Measurements from ENCODE around the gene SAMM50.

The SAMM50 gene

DNA sequence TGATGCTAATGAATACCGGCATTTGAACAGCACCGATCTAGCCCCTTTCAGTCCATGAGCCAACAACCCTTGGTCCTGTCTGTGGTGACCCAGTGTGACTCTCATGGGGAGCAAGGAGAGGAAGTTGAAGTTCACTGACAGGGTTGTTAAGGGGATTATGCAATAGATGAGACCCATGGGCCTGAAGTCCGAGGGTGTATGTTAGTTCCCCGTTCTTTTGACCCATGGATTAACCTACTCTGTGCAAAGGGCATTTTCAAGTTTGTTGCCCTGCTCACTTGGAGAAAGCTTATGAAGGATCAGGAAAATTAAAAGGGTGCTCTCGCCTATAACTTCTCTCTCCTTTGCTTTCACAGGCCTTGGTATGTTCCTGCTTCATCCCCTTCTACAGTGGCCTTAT lies 26.8 kb upstream of the SAMM50 start:
- no peak for ATAC-seq
- Mint-ChIP-seq H3K27me3 (peaks cover 41% of the 10 kb centered on the region), H3K9me3 (no peaks in the 10 kb centered on the region), H3K4me3 (no peak overlapping the region), H3K36me3 (no peaks in the 10 kb centered on the region), H3K4me1 (peaks cover 6% of the 10 kb centered on the region), H3K27ac (no peak overlapping the region)

DNA sequence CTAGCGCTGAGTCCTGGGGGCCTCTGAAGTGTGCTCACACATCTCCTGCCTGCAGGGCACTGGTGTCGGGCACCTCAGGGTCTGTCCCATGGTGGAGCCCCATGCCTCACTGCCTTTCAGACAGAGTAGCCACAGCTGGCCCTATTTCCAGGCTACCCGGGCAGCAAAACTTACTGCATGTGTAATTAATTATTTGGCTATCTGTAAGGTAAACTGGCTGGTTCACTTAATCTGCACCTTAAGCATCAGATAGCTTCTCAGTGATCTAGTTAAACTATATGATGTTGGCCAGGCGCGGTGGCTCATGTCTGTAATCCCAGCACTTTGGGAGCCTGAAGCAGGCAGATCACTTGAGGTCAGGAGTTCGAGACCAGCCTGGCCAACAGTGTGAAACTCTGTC lies 26.3 kb upstream of the SAMM50 start:
- H3K9me3 Mint-ChIP-seq, result no peaks in the 10 kb centered on the region
- no peak for ATAC-seq
- no peaks in the 10 kb centered on the region for H3K36me3 Mint-ChIP-seq
- H3K4me3 Mint-ChIP-seq, result no peak overlapping the region
- H3K27ac Mint-ChIP-seq, result no peak overlapping the region
- H3K27me3 Mint-ChIP-seq, result peaks cover 41% of the 10 kb centered on the region
- peaks cover 2% of the 10 kb centered on the region for H3K4me1 Mint-ChIP-seq

DNA sequence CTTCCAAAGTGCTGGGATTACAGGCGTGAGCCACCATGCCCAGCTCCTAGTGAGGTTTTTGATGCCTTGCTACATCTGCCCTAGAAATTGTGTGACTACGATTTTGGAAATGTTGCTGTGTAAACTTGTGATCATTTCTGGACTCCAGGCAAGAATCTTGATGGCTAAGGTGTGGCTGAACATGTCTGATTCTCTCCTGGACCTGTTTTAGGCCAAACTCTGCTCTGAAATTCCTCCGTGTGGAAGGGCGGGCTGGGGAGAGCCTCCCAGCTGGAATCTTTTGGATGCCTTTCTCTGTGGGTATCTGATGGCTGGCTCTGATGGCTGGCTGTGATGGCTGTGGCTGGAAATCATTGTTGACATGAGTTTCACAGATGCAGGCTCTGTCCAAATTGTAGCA lies 23.5 kb upstream of the SAMM50 start:
- peaks cover 44% of the 10 kb centered on the region for H3K27me3 Mint-ChIP-seq
- H3K4me3 Mint-ChIP-seq, result no peak overlapping the region
- H3K36me3 Mint-ChIP-seq, result no peaks in the 10 kb centered on the region
- no peaks in the 10 kb centered on the region for H3K9me3 Mint-ChIP-seq
- no peak overlapping the region for H3K27ac Mint-ChIP-seq
- no peak for ATAC-seq
- H3K4me1 Mint-ChIP-seq, result no peaks in the 10 kb centered on the region

DNA sequence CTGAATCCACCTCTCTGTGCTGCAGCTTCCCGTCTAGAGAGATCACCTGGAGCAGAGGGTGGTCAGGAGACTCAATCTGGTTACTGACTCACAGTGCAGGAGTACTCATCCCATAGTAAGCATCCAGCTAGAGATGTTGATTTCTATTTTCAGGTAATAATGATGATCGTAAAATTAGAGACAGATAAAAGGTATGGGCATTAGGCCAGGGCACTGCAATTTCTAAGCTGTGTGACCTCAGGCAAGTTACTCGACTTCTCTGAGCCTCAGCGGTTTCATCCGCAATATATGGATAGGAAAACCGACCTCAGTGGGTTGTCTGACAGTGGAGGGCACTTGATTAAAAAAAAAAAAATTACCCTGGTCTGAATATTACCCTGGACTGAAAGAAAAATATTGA lies 13.8 kb upstream of the SAMM50 start:
- H3K36me3 Mint-ChIP-seq, result no peaks in the 10 kb centered on the region
- H3K27me3 Mint-ChIP-seq, result peaks cover 65% of the 10 kb centered on the region
- H3K4me1 Mint-ChIP-seq, result peaks cover 8% of the 10 kb centered on the region
- peaks cover 5% of the 10 kb centered on the region for H3K9me3 Mint-ChIP-seq
- no peak overlapping the region for H3K4me3 Mint-ChIP-seq
- H3K27ac Mint-ChIP-seq, result no peak overlapping the region
- ATAC-seq, result no peak

DNA sequence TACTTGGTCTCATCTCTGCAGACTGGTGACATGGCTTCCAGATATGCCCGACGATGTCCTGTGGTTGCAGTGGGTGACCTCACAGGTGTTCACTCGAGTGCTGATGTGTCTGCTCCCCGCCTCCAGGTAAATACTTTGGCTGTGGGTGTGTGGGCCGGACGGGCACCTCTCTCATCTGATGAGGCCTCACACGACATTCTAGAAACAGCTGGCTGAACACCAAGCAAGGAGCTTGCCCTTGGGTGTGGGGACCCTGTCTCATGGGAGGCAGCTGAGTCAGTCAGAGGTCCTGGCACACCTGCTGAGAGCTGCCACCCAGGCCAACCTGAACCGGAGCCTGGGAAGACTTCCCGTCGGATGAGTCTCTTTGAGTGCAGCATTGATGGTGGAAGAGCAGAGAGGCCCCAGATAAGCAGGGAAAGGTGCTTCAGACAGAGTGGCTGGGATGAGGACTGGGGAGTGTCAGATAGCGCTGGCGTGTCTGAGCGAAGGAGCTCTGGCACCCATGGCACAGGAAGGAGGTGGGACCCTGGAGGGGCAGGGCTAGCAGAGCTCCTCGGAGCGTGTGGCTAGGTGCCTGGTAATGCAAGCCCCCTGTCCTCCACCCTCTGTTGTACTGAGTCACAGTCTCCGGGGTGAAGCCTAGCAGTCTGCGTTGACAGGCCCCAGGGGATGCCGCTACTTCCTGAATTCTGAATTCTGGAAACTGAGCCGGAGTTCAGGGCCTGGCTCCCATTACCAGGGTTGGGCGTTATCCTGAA lies 10.4 kb upstream of the SAMM50 start:
- Mint-ChIP-seq H3K27me3 (peaks cover 46% of the 10 kb centered on the region), H3K4me1 (peaks cover 8% of the 10 kb centered on the region), H3K36me3 (no peaks in the 10 kb centered on the region), H3K9me3 (peaks cover 5% of the 10 kb centered on the region), H3K27ac (no peak overlapping the region), H3K4me3 (no peak overlapping the region)
- ATAC-seq, result no peak

DNA sequence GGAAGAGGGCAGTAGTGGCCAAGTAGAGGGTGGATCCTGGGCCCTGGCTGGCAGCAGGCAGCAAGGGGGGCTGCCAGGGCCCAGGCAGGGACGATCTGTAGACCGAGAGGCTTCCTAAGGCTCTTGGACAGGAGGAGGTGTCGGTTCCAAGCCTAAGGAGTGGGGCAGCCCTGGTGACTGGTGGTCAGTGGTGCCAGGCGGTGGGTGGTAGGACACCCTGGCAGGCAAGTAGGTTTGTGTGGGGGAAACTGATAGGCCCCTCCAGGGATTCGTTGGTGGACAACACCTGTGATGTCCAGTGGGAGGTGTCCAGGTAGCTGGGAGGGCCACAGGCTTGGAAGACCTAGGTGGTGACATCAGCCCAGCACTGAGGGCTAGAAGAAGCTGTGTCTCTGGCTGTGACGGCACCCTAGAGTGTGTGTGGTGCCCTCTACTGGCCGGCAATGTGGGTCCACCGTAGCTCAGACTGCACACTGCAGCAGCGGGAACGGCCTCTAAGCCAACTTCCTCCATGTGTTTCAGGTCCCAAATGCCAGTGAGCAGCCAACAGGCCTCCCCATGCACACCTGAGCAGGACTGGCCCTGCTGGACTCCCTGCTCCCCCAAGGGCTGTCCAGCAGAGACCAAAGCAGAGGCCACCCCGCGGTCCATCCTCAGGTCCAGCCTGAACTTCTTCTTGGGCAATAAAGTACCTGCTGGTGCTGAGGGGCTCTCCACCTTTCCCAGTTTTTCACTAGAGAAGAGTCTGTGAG lies 9.4 kb upstream of the SAMM50 start:
- Mint-ChIP-seq H3K27ac (no peak overlapping the region), H3K36me3 (no peaks in the 10 kb centered on the region), H3K27me3 (peaks cover 46% of the 10 kb centered on the region), H3K4me1 (peaks cover 8% of the 10 kb centered on the region), H3K4me3 (no peak overlapping the region), H3K9me3 (peaks cover 5% of the 10 kb centered on the region)
- peak; percentile 89 for ATAC-seq

DNA sequence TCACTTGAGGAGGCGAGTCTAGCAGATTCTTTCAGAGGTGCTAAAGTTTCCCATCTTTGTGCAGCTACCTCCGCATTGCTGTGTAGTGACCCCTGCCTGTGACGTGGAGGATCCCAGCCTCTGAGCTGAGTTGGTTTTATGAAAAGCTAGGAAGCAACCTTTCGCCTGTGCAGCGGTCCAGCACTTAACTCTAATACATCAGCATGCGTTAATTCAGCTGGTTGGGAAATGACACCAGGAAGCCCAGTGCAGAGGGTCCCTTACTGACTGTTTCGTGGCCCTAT lies 8.9 kb upstream of the SAMM50 start:
- Mint-ChIP-seq H3K27me3 (peaks cover 46% of the 10 kb centered on the region), H3K4me1 (peaks cover 8% of the 10 kb centered on the region), H3K27ac (no peak overlapping the region), H3K4me3 (no peak overlapping the region), H3K9me3 (peaks cover 5% of the 10 kb centered on the region), H3K36me3 (no peaks in the 10 kb centered on the region)
- ATAC-seq, result no peak

DNA sequence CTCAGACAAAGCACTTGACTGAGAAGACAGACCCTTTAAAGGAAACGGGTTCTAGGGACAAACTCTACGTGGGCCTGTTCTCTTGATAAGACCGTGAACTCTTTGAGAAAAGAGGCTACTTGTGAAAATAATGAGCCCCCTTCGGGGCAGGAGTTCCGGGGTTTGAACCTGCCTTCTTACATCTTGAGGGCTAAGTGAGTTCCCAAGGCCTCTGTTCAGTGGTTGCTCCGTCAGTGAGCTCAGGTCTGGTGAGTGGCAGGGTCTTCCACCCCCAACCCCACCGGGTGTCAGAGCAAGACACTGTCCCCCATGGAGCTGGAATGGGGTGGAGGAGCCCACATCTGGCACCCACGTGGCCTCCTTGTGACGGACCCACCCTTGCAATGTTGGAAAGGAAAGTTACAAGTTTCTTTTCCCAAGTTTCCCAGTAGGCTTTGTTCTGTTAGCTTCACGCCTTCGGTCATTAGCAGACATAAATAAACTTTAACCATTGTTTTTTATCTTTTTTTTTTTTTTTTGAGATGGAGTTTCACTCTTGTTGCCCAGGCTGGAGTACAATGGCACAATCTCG lies 6.3 kb upstream of the SAMM50 start:
- H3K27ac Mint-ChIP-seq, result no peak overlapping the region
- no peak overlapping the region for H3K4me3 Mint-ChIP-seq
- H3K27me3 Mint-ChIP-seq, result peaks cover 37% of the 10 kb centered on the region
- no peak for ATAC-seq
- no peaks in the 10 kb centered on the region for H3K9me3 Mint-ChIP-seq
- H3K4me1 Mint-ChIP-seq, result peaks cover 10% of the 10 kb centered on the region
- H3K36me3 Mint-ChIP-seq, result no peaks in the 10 kb centered on the region

DNA sequence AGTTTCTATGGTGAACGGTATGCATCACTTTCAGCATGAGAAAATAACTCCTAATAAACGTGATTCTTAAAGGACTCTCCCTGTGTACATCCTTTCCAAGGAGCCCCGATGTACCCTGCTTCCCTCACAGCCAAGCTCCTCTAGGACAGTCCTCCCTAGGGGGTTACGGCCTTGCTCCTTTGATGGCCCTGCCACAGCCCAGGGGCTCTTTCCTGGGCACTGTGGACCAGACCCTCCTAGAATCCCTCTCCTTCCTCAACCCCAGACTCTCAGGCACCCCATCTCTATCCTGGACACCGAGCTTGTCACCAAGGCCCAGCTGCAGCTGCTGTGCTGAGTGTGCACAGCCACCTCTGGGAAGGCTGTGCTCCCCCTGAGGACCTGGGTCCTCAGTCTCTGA lies 3.9 kb upstream of the SAMM50 start:
- no peaks in the 10 kb centered on the region for H3K9me3 Mint-ChIP-seq
- no peak for ATAC-seq
- H3K27me3 Mint-ChIP-seq, result peaks cover 13% of the 10 kb centered on the region
- H3K36me3 Mint-ChIP-seq, result no peaks in the 10 kb centered on the region
- no peak overlapping the region for H3K27ac Mint-ChIP-seq
- H3K4me3 Mint-ChIP-seq, result no peak overlapping the region
- peaks cover 17% of the 10 kb centered on the region for H3K4me1 Mint-ChIP-seq

DNA sequence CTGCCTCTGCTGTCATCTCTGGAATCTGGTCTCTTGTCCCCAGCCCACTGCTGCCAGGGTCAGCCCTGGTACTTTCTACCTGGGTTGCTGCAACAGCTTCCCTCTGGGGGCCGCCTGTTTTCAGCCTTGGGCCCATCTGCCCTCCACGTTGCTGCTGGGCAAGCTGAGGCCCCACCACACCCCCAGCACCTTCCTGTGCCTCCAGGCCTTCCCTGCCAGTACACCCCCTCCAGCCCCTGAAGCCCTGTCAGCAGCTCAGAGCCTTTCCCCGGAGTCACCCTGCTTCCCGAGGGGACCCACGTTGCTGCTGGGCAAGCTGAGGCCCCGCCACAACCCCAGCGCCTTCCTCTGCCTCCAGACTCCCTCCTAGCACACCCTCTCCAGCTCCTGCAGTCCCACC lies 3.3 kb upstream of the SAMM50 start:
- Mint-ChIP-seq H3K27me3 (peaks cover 10% of the 10 kb centered on the region), H3K9me3 (no peaks in the 10 kb centered on the region), H3K4me3 (no peak overlapping the region), H3K4me1 (peaks cover 23% of the 10 kb centered on the region), H3K36me3 (no peaks in the 10 kb centered on the region), H3K27ac (no peak overlapping the region)
- no peak for ATAC-seq

DNA sequence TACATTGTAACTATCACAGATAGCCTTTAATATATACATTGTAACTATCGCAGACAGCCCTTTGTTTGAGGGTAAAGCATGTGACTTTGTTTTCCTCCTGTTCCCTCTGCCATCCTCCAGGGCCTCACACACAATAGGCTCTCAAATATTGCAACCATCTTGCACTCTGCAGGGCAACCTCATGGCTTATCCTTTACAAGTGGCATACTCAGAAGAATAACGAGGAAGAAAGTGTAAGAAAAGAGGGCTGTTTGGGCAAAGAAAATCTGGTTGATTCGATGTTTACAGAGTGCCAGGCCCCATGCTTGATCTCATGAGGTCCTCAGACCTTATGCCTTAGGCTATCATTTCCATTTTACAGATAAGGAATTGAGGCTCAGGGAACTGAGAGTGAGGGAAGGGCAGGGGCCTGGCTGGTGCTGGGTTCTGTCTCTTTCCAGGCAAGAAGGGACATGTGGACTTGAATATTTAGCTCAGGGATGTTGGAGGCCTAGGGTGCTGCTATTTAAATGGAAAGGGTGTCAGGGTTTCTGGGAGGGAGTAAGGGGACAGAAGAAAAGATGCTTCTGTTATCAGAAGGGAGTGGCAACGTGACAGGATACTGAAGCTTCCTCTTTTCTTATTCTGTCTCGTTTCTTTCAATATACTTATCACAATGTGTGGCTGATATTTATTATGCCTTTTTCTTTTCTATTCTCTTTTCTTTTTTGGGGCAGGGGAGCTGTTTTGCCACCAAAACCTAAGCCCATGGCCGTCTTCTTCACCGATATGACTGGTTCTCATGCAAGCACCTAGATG lies 1.1 kb upstream of the SAMM50 start:
- no peak for ATAC-seq

DNA sequence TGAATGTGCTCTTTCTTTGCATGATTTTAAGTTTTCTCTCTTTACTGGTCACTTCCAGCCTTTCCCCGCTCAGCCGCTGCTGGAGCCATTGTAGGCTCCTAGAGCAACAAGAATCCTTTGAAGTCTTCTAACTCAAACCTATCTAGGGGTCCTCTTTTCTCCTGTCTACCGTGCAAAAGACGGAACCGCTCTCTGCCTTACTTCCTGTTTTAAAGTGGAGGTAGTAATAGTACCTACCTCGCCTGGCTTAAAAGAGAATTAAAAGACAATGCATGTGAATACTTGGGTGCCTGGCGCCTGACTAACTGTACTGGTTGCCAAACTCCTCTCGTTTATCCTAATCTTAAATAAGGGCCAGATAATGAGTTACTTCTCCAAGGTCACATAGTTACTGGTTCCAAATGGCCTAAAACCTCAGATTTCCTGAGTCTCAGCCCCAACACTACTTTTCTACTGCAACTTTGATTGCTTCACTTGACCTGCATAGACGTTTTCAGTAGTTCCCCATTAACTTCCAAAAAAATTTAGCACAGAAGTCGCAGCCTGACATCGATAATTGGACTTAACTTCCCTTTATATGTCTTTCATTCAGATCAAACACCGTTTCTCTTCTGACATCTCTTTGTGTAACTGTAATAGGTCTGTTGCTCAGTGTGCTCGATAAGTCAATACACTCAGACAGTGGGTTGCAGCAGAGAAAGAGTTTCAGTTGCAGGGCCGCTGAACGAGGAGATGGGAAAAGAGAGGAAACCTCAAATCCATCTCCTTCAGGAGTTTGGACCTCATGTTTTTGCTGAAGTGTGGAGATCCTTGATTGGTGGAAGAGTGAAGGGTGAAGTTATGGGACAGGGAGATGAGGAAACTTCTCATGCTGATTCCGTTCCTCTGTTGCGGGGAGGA lies 891 bp downstream of the SAMM50 start:
- Mint-ChIP-seq H3K4me3 (peak overlapping the region; percentile 94), H3K9me3 (no peaks in the 10 kb centered on the region), H3K4me1 (peaks cover 38% of the 10 kb centered on the region), H3K27me3 (peaks cover 10% of the 10 kb centered on the region), H3K36me3 (peaks cover 6% of the 10 kb centered on the region), H3K27ac (peak overlapping the region; percentile 93)
- ATAC-seq, result peak; percentile 67

More for the DNA sequence above, 1.1 kb upstream of the SAMM50 start:
- H3K36me3 Mint-ChIP-seq, result peaks cover 6% of the 10 kb centered on the region
- peaks cover 30% of the 10 kb centered on the region for H3K4me1 Mint-ChIP-seq
- H3K27ac Mint-ChIP-seq, result peak overlapping the region; percentile 93
- H3K27me3 Mint-ChIP-seq, result peaks cover 10% of the 10 kb centered on the region
- peak overlapping the region; percentile 94 for H3K4me3 Mint-ChIP-seq
- H3K9me3 Mint-ChIP-seq, result no peaks in the 10 kb centered on the region

DNA sequence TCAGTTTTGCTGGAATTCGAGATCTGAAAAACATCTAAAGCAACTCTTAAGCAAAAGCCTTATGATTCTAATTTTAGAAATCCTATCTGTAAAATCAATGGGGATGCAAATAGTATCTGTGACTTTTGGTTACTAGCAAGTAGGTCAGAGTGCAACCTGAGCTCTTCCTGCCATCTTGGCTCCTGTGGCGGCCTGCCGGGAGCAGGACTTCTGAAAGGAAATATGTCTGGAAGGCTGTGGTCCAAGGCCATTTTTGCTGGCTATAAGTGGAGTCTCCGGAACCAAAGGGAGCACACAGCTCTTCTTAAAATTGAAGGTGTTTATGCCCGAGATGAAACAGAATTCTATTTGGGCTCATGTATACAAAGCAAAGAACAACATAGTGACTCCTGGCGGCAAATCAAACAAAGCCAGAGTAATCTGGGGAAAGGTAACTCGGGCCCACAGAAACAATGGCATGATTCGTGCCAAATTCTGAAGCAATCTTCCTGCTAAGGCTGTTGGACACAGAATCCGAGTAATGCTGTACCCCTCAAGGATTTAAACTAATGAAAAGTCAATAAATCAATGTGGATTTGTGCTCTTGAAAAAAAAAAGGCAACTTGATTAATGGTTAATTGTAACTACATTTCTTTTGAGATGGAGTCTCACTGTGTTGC lies 1.7 kb downstream of the SAMM50 start:
- H3K36me3 Mint-ChIP-seq, result peaks cover 6% of the 10 kb centered on the region
- H3K27ac Mint-ChIP-seq, result peak overlapping the region; percentile 93
- H3K27me3 Mint-ChIP-seq, result peaks cover 6% of the 10 kb centered on the region
- peaks cover 38% of the 10 kb centered on the region for H3K4me1 Mint-ChIP-seq
- no peaks in the 10 kb centered on the region for H3K9me3 Mint-ChIP-seq
- H3K4me3 Mint-ChIP-seq, result peak overlapping the region; percentile 94
- no peak for ATAC-seq

DNA sequence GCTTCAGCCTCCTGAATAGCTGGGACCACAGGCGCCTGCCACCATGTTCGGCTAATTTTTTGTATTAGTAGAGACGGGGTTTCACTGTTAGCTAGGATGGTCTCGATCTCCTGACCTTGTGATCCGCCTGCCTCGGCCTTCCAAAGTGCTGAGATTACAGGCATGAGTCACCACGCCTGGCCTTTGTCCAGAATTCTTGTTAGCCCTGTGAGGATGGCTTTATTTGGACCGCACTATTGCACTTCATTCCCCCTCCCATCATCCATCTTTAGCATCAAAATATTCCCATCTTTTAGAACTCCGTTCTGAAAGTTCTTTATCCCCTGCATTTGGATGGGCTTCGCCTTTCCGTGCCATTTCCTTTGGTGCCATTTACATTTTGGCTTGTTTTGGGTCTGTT lies 2.6 kb downstream of the SAMM50 start:
- H3K36me3 Mint-ChIP-seq, result peaks cover 6% of the 10 kb centered on the region

More for the DNA sequence above, 2.6 kb downstream of the SAMM50 start:
- no peaks in the 10 kb centered on the region for H3K27me3 Mint-ChIP-seq
- no peaks in the 10 kb centered on the region for H3K9me3 Mint-ChIP-seq
- peak overlapping the region; percentile 16 for H3K27ac Mint-ChIP-seq
- ATAC-seq, result no peak
- H3K4me3 Mint-ChIP-seq, result no peak overlapping the region
- peaks cover 38% of the 10 kb centered on the region for H3K4me1 Mint-ChIP-seq
